Occipital lobe (tissue), 2 donors: ENCODE results near the gene COBL. TPM values are rescaled to one million over a fixed set of nuclear protein-coding genes. Genes with fewer than 3 reads are reported as not detected.

Source experiments
- DNase-seq: peaks from one replicate; lab custom pipeline; 2025; lab: John Stamatoyannopoulos, UW
- total RNA-seq: library from RNA; depleted of rRNA; stranded (reverse); fragments of >200 nt; gene quantifications from one replicate; pipeline ENCODE4 v1.2.3, GENCODE V29; 2014

The COBL gene
- total RNA-seq, 1 donor from 2014 or later, result 6.4 TPM

DNA sequence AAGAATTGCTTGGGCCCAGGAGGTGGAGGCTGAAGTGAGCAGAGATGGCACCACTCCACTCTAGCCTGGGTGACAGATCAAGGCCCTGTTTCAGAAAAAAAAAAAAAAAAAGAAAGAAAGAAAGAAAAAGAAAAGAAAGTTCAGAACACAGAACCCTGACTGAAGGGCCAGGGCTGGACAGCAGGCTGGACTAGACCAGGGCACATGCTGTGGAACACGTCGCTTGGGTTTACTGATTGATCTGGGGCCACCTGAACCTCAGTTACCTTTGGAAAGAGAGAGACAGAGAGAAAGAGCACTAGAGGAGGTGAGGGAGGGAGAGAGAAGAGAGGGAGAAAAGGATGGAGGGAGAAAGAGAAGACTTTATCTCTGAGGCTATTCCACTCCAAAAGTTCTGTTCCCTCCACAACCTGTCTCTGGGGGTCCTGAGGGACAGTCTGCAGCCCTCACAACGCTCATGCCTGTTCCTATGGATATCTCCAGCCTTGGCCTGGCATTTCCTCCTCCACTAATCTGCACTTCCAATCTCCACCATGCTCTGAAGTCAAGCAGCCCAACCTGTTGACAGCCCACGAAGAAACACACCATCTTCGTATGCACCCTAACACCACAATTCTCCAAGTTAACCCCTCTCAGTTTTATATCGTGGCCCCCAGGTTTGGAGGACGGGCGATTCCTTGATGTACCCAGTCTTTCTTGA is 81.8 kb downstream of the COBL start:
- no peak for DNase-seq

GRCh38 chr7:51234139-51234538 is 82.5 kb downstream of the COBL start:
- DNase-seq, result no peak

- no peak for DNase-seq
These were observed 83.2 kb downstream of the COBL start for GRCh38 chr7:51233374-51233773.

DNA sequence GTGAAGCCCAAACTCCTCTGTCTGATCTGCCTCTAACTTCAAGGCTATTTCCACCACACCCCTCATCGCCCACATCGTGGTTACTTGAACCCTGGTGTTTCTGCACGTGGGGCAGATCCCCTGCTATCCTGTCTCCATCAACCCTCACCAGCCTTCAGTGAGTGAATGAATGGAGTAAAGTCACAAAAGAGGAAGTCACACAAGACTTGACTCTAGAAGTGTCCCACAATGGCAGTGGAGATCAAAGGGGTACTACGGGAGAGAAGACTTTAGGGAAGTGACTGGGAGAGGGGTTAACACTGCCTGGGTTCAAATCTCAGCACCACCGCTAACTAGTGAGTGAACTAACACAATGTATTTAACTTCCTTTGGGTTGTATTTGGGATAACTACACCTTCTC is 85.9 kb downstream of the COBL start:
- DNase-seq, result no peak

- no peak for DNase-seq
These were observed 86.3 kb downstream of the COBL start for GRCh38 chr7:51230324-51230625.

DNA sequence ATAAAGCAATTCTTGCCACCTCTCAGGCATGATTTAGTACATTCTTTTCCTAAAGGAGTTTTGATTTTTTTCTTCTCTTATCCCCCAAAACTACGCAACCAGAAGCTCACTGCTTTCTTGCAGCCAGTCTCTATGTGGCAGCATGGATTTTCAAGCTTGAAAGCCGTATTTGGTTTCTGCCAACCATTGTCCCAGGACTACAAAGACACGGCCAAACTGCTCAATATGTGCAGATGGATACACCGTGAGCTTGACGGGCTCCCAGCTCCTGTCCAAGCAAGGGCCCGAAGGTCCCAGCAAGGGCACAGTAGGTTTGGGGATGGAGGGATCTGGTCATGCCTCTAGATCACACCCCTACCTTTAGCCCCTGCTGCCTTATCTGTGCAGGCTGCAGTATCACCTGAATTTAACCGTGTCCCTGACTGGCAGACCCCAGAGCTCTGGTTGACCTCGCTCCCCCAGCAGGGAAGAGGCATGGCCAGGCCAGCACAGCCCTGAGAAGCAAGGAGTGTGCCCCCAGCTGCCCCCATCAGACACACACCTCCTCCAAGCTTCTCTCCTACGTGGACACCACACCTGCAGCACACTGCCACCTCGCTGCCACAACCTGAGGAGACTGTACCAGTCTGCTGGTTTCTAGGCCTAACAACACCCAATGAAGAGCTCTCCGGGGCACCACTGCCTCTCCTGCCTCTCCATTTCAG is 86.8 kb downstream of the COBL start:
- no peak for DNase-seq

- peak; percentile 21 for DNase-seq
These were observed 87.5 kb downstream of the COBL start for GRCh38 chr7:51229106-51229537.

DNA sequence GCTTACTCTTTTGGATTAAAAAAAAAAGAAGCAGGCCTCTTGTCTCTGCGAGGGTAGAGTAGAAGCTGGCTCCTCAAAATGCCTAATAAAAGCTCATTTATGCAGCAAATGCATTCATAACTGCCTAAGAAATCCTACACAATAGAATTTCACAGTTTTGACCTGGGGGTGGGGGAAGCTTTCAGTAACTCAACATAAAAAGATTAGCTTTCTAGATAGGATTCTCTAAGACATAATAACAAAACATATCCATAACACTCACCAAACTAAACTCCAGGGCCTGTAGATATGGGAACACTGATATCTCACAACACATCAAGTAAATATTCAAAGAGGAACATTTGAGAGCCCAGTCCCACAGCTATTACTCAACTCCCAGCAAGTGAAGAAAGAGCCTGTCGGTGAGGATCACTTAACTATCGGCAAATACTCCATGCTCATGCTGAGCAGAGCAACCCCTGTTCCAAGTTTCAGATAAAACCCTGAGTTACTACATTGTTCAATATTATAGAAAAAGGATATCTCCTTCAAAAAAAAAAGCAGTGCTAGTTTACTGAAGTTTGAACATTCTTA is 88.1 kb downstream of the COBL start:
- DNase-seq, result no peak

- no peak for DNase-seq
These were observed 88.7 kb downstream of the COBL start for GRCh38 chr7:51227861-51228260.

GRCh38 chr7:51226916-51227535 is 89.6 kb downstream of the COBL start:
- DNase-seq, result no peak

GRCh38 chr7:51226063-51226755 is 90.4 kb downstream of the COBL start:
- peak; percentile 34 for DNase-seq

DNA sequence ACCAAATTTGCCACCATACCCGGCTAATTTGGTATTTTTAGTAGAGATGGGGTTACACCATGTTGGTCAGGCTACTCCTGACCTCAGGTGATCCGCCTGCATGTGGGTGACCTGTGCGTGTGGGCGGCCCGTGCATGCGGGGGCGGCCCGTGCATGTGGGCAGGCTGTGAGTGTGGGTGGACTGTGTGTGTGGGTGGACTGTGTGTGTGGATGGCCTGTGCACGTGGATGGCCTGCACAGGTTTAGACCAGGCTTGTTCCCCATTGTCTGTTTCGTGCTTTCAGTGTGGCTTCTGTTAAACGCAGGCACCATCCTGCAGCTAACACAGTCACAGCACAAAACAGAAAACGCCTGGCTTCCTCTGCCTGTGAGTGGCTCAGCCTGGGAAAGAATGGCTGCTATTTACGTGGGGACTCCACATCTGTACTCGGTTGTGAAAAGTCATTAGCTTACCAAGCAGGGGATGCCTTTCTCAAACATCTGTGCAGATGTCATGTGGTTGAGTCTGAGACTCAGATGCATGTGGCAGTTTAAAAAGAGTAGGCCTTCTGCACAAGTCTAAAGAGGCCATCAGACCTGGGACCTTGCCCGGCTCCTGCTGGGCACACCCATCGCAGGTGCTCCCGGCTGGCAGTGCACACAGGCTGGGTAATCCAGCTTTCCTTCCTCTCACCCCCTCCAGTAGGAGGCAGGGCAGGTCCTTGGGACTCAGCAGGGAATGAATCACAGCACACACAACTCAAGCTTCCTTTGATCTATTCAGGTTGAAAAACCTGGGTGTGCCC is 91.6 kb downstream of the COBL start:
- DNase-seq, result no peak

GRCh38 chr7:51223505-51223904 is 93.1 kb downstream of the COBL start:
- no peak for DNase-seq

- DNase-seq, result no peak
These were observed 93.7 kb downstream of the COBL start for GRCh38 chr7:51222916-51223315.

GRCh38 chr7:51220226-51220625 is 96.4 kb downstream of the COBL start:
- no peak for DNase-seq

DNA sequence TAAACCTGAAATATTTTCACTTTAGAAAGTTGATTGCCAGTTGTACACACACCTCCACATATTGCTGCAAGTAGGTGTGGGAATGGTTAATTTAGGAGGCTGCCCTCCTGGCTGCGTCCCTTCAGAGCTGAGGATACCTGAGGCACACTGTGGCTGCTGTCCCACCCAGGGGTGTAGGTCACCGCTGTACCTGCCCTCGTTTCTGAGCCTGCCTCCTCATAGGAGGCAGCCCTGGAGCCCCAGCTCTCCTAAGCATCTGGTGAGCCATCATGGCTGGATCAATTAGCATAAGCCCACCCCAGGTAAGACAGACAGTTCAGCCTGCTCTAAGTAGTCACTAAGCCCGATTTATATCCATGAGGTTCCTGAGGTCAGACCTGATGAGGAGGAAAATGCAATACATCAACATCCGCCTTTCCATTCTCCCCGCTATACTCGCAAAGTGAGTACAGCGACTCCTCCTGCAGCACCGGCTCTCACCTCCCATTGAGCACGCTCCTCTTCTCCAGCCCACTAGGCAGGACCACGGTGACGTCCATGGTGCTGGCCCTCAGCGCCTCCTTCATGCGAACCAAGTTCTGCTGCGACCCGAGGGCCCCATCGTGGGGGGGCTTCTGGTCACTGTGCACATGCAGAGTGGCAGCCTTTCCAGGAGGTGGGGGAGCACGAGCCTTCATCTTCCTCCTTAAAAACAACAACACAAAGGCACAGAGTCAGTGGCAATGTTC is 97.2 kb downstream of the COBL start:
- DNase-seq, result no peak

GRCh38 chr7:51217804-51218203 is 98.8 kb downstream of the COBL start:
- DNase-seq, result no peak

DNA sequence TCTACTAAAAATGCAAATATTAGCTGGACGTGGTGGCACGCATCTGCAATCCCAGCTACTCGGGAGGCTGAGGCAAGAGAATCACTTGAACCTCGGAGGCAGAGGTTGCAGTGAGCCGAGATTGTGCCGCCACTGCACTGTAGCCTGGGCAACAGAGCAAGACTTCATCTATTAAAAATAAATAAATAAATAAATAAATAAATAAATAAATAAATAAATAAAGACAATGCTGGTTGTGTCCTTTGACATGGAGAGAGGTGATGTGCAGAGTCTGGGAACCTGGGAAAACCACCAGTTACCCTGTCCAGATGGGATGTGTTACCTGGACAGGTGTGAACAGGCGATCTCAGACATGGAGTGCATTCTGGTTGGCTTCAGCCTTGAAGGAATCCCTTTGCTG is 102.5 kb downstream of the COBL start:
- no peak for DNase-seq

DNA sequence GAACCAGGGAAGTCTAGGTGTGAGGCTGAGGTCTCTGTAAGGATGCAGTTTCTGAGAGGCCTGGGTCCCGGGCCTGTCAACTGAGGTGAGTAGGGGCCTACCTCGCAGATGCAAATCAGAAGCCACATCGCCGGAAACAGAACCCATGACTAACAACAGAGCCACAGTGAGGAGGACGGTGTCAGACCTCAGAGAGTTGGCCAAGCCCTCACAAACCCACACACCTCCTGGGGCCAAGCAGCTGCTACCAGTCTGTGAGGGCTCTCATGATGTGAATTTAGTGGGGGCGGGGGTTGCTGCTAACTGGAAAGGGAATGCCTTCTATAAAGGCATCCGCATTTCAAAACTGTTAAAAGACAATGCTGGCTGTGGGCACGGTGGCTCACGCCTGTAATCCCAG is 103.0 kb downstream of the COBL start:
- DNase-seq, result no peak

DNA sequence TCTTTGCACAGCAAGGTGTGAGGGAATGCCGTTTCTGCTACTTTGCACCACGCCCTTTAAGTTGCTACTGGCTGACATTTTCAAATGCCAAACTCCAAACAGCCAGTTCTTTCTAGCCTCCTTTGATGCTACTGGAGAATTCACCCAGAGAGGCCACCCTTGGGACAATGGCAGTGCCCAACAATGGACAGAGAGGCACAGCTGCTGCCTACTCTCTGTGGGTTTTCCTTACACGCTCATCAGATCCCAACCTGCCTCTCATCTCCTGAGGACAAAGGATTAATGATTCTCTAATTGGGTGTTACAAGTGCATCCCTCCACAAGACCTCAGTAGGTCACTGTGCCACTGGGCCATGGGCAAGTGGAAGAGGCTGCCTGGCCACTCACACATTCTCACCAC is 105.8 kb downstream of the COBL start:
- no peak for DNase-seq

- no peak for DNase-seq
These were observed 107.2 kb downstream of the COBL start for GRCh38 chr7:51209426-51209825.
